GM20000 (cell line): Measurements from ENCODE around the gene TLE7.
A peak's percentile ranks its signal among the peaks of the same experiment; 100 is the strongest.

Experiments used
- DNase-seq: peaks from one replicate; pipeline ENCODE4 v3.0.0; 2012; ENCODE audit warnings: low spot score
- CTCF ChIP-seq: IDR thresholded peaks from 2 replicates; pipeline ENCODE4 v1.5.1; 2012; ENCODE audit warnings: mild to moderate bottlenecking, control low read depth; ENCODE audit errors: extremely low read depth, missing control alignments

Gene TLE7

GRCh38 chr16:71464231-71464630 is 22.4 kb upstream of the TLE7 start:
- no peak for TF ChIP-seq CTCF
- DNase-seq = no peak

GRCh38 chr16:71461686-71462648 is 20.1 kb upstream of the TLE7 start, which contains the start of gene ZNF23:
TSS of gene ZNF23 (minus strand) at chr16:71462247. CDS start at chr16:71456796, 5,451 bp downstream.
- DNase-seq = peak; percentile 92
- no peak for TF ChIP-seq CTCF

- no peak for TF ChIP-seq CTCF
- DNase-seq = no peak
These were observed 19.1 kb upstream of the TLE7 start for GRCh38 chr16:71460941-71461340.

GRCh38 chr16:71460236-71460635 is 18.4 kb upstream of the TLE7 start:
- no peak for DNase-seq
- no peak for TF ChIP-seq CTCF

GRCh38 chr16:71459510-71459909 is 17.7 kb upstream of the TLE7 start:
- TF ChIP-seq CTCF = no peak
- DNase-seq = no peak

- no peak for DNase-seq
- TF ChIP-seq CTCF = no peak
These were observed 14.9 kb upstream of the TLE7 start for GRCh38 chr16:71456801-71457200.

- TF ChIP-seq CTCF = no peak
- DNase-seq = no peak
These were observed 11.2 kb upstream of the TLE7 start for GRCh38 chr16:71453036-71453435.
